ENCODE results near the gene PSENEN. TPM values are rescaled to one million over a fixed set of nuclear protein-coding genes. Genes with fewer than 3 reads are reported as not detected.
A peak's percentile ranks its signal among the peaks of the same experiment; 100 is the strongest.

The PSENEN gene
- total and polyA plus RNA-seq, 2 of the 8 experiments (the other 6 are each of a cell fraction or from before 2014, with no cell fraction given) = 66.7 to 75.3 TPM

DNA sequence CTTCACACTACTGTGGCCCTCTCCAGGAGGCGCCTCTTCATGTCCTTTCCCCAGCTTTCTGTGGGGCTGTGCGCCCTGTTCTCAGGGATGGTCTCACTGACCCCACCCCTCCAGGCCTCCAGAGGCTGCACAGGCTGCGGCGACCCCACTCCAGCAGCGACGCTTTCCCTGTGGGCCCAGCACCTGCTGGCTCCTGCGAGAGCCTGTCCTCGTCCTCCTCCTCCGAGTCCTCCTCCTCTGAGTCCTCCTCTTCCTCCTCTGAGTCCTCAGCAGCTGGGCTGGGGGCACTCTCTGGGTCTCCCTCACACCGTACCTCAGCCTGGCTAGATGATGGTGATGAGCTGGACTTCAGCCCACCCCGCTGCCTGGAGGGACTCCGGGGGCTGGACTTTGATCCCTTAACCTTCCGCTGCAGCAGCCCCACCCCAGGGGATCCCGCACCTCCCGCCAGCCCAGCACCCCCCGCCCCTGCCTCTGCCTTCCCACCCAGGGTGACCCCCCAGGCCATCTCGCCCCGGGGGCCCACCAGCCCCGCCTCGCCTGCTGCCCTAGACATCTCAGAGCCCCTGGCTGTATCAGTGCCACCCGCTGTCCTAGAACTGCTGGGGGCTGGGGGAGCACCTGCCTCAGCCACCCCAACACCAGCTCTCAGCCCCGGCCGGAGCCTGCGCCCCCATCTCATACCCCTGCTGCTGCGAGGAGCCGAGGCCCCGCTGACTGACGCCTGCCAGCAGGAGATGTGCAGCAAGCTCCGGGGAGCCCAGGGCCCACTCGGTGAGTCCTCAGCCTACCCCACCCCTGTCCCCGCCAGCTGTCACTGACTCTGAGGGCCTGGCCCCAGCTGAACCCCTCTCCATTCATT, 41.1 kb downstream of the PSENEN start:
- Histone ChIP-seq H3K27ac (ENCODE audit: low read depth, low read length) (no peak overlapping the region), H3K9me3 (ENCODE audit: insufficient read depth in 2 of 2, low read depth in 1 of 2, low read length in 1 of 2) (no peaks in the 10 kb centered on the region), H3K4me2 (ENCODE audit: insufficient read depth in 1 of 2, low read depth in 2 of 2, low read length in 2 of 2) (no peak overlapping the region; a peak in 1 of 4 replicates), H3K79me2 (ENCODE audit: control insufficient read depth in 1 of 2, insufficient read depth in 2 of 2, low read length in 2 of 2) (no peaks in the 10 kb centered on the region), H2BK120ac (replicated peaks; ENCODE audit: low read depth, low read length) (no peak overlapping the region), H2BK5ac (ENCODE audit: low read depth, low read length) (no peak overlapping the region), H3K23ac (ENCODE audit: insufficient read length) (no peak overlapping the region), H3K18ac (ENCODE audit: extremely low read depth, low read length) (no peak overlapping the region), H3K9ac (replicated peaks in 1 of 4; ENCODE audit: extremely low read depth in 1 of 4, low read depth in 3 of 4, low read length in 3 of 4) (no peak overlapping the region), H3K4ac (replicated peaks; ENCODE audit: insufficient read length, low read depth, low read length) (no peak overlapping the region), H3K36me3 (ENCODE audit: control insufficient read depth in 2 of 4, insufficient read depth in 4 of 4, low read length in 3 of 4) (no peaks in the 10 kb centered on the region), H4K5ac (ENCODE audit: insufficient read length, low read depth, low read length) (no peak overlapping the region), H3K4me3 (ENCODE audit: extremely low read depth in 1 of 4, insufficient read depth in 2 of 4, low read depth in 3 of 4, low read length in 4 of 4) (no peak overlapping the region), H3K4me1 (replicated peaks in 1 of 4; ENCODE audit: control insufficient read depth in 3 of 4, insufficient read depth in 4 of 4, low read length in 3 of 4) (peaks cover 0 to 11% (median 6%) of the 10 kb centered on the region in 4 experiments; a peak in 6 of 7 replicates), H3K27me3 (replicated peaks in 1 of 4; ENCODE audit: control insufficient read depth in 3 of 4, extremely low read depth in 1 of 4, insufficient read depth in 3 of 4, low read length in 3 of 4) (no peaks in the 10 kb centered on the region; a peak in 1 of 7 replicates), H3K56ac (replicated peaks; ENCODE audit: insufficient read length, low read depth, low read length) (no peak overlapping the region), H2AFZ (ENCODE audit: low read length) (no peak overlapping the region), H4K8ac (ENCODE audit: extremely low read depth, insufficient read depth, low read length) (no peak overlapping the region), H2BK20ac (ENCODE audit: low read length) (no peak overlapping the region), H3K79me1 (ENCODE audit: low read depth, low read length) (no peaks in the 10 kb centered on the region), H2AK5ac (ENCODE audit: low read depth, low read length) (0 out of 2 replicates have a peak overlapping the region, but pooled peaks have one; percentile 53), H2BK12ac (ENCODE audit: low read depth, low read length) (no peak overlapping the region), H2BK15ac (ENCODE audit: low read length) (no peak overlapping the region), H4K91ac (replicated peaks; ENCODE audit: insufficient read length, low read length) (no peak overlapping the region), H3K23me2 (ENCODE audit: low read depth, low read length) (peaks cover 11% of the 10 kb centered on the region), H3K14ac (ENCODE audit: insufficient read length) (no peak overlapping the region), H4K20me1 (replicated peaks in 1 of 2; ENCODE audit: control insufficient read depth in 1 of 2, insufficient read depth in 2 of 2, low read length in 2 of 2) (peaks cover 3 to 14% of the 10 kb centered on the region in 2 experiments)
- FAIRE-seq = no peak
- CTCF ChIA-PET (ENCODE audit: partially characterized antibody) = interaction anchor here (0.7 to 3.8 kb wide), 7 partner anchors 9 to 124 kb away, joined by 3 to 13 read pairs (median 3); no protein-coding TSS in a partner anchor
- 89% methylated on average over 25 of the region's 31 CpGs; no CpG with 5 or more reads in 1 of the 2 experiments for WGBS, 2 experiments (ENCODE audit: extremely low coverage in 1 of 2, insufficient coverage in 1 of 2, insufficient read length in 1 of 2, insufficient replicate concordance in 2 of 2, low coverage in 1 of 2, low lambda C conversion rate in 2 of 2, missing lambda C conversion rate in 1 of 2)
- DNase-seq (ENCODE audit: low read depth in 1 of 2, low spot score in 2 of 2) = no peak
- TF ChIP-seq SUZ12 (IDR thresholded peaks at IDR 0.05; ENCODE audit: low read length) (no peak), SP2 (IDR thresholded peaks at IDR 0.05; ENCODE audit: low read length) (no peak), NANOG (IDR thresholded peaks at IDR 0.05; ENCODE audit: insufficient read depth, low read depth, low read length, poor library complexity, severe bottlenecking) (no peak), POU5F1 (IDR thresholded peaks at IDR 0.05; ENCODE audit: low read depth, low read length) (no peak), SIN3A (conservative IDR thresholded peaks at IDR 0.05 in 1 of 2, IDR thresholded peaks at IDR 0.05 in 1 of 2; ENCODE audit: low read depth in 1 of 2, low read length in 2 of 2) (no peak), EZH2 (IDR thresholded peaks at IDR 0.05; ENCODE audit: low read depth, low read length, severe bottlenecking) (no peak), YY1 (IDR thresholded peaks at IDR 0.05; ENCODE audit: low read depth, low read length) (no peak)
- POLR2A ChIA-PET (ENCODE audit: partially characterized antibody) = interaction anchor here (0.6 kb wide), 1 partner anchor 41 kb away, joined by 3 read pairs; the partner anchor contains the start of genes PSENEN and U2AF1L4

Data from H1 (cell line).